ENCODE data around the gene HIPK3.

The HIPK3 gene

GRCh38 chr11:33222052-33222750 lies 35.0 kb upstream of the HIPK3 start:
- Histone ChIP-seq H3K79me2 (ENCODE audit: low read length) (no peaks in the 10 kb centered on the region), H3K4me1 (ENCODE audit: low read length) (peaks cover 15% of the 10 kb centered on the region), H3K27ac (ENCODE audit: low read length) (no peak overlapping the region), H3K36me3 (replicated peaks; ENCODE audit: low read depth, low read length) (no peaks in the 10 kb centered on the region), H3K4me2 (ENCODE audit: low read length) (peak overlapping the region; percentile 19), H4K20me1 (ENCODE audit: insufficient read depth, low read length) (no peaks in the 10 kb centered on the region), H3K27me3 (ENCODE audit: low read depth, low read length) (no peaks in the 10 kb centered on the region), H3K9ac (ENCODE audit: low read length) (no peak overlapping the region), H2AFZ (ENCODE audit: low read depth, low read length) (no peak overlapping the region), H3K4me3 (ENCODE audit: low read length) (no peak overlapping the region), H3K9me3 (ENCODE audit: insufficient read depth, low read length) (no peaks in the 10 kb centered on the region)
- no peak for TF ChIP-seq EZH2phosphoT487 (IDR thresholded peaks at IDR 0.05; ENCODE audit: low read depth)
- no peak for TF ChIP-seq CTCF (IDR thresholded peaks at IDR 0.05; ENCODE audit: low read depth, low read length)

DNA sequence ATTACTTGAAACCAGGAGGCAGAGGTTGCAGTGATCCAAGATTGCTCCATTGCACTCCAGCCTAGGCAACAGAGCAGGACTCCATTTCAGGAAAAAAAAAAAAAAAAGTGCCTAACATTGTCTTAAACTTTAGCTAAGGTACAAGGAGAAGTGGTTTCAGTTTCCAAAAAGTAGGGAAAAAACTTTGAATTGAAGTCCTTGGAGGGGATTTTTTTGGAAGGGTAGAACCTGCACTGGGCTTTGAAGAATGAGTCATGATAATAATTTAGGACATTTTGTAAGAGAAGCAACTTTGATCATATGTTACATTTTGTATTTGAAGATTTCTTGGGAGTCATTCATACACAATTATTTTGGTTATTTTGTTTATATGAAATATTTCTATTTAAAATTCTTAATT lies 31.8 kb upstream of the HIPK3 start:
- Histone ChIP-seq H3K27me3 (ENCODE audit: low read depth, low read length) (no peaks in the 10 kb centered on the region), H4K20me1 (ENCODE audit: insufficient read depth, low read length) (no peaks in the 10 kb centered on the region), H3K9ac (ENCODE audit: low read length) (no peak overlapping the region), H3K36me3 (replicated peaks; ENCODE audit: low read depth, low read length) (no peaks in the 10 kb centered on the region), H3K9me3 (ENCODE audit: insufficient read depth, low read length) (no peaks in the 10 kb centered on the region), H3K4me2 (ENCODE audit: low read length) (no peak overlapping the region), H3K4me1 (ENCODE audit: low read length) (peaks cover 15% of the 10 kb centered on the region), H3K4me3 (ENCODE audit: low read length) (no peak overlapping the region), H2AFZ (ENCODE audit: low read depth, low read length) (no peak overlapping the region), H3K27ac (ENCODE audit: low read length) (no peak overlapping the region), H3K79me2 (ENCODE audit: low read length) (no peaks in the 10 kb centered on the region)
- TF ChIP-seq EZH2phosphoT487 (IDR thresholded peaks at IDR 0.05; ENCODE audit: low read depth) (no peak), CTCF (IDR thresholded peaks at IDR 0.05; ENCODE audit: low read depth, low read length) (no peak)

- Histone ChIP-seq H3K27ac (ENCODE audit: low read length) (no peak overlapping the region), H3K9ac (ENCODE audit: low read length) (no peak overlapping the region), H3K79me2 (ENCODE audit: low read length) (no peaks in the 10 kb centered on the region), H2AFZ (ENCODE audit: low read depth, low read length) (no peak overlapping the region), H3K36me3 (replicated peaks; ENCODE audit: low read depth, low read length) (no peaks in the 10 kb centered on the region), H4K20me1 (ENCODE audit: insufficient read depth, low read length) (no peaks in the 10 kb centered on the region), H3K27me3 (ENCODE audit: low read depth, low read length) (no peaks in the 10 kb centered on the region), H3K4me3 (ENCODE audit: low read length) (no peak overlapping the region), H3K4me1 (ENCODE audit: low read length) (peaks cover 7% of the 10 kb centered on the region), H3K4me2 (ENCODE audit: low read length) (no peak overlapping the region), H3K9me3 (ENCODE audit: insufficient read depth, low read length) (no peaks in the 10 kb centered on the region)
- TF ChIP-seq CTCF (IDR thresholded peaks at IDR 0.05; ENCODE audit: low read depth, low read length): no peak
- no peak for TF ChIP-seq EZH2phosphoT487 (IDR thresholded peaks at IDR 0.05; ENCODE audit: low read depth)
These were observed 29.5 kb upstream of the HIPK3 start for GRCh38 chr11:33227578-33228261.

DNA sequence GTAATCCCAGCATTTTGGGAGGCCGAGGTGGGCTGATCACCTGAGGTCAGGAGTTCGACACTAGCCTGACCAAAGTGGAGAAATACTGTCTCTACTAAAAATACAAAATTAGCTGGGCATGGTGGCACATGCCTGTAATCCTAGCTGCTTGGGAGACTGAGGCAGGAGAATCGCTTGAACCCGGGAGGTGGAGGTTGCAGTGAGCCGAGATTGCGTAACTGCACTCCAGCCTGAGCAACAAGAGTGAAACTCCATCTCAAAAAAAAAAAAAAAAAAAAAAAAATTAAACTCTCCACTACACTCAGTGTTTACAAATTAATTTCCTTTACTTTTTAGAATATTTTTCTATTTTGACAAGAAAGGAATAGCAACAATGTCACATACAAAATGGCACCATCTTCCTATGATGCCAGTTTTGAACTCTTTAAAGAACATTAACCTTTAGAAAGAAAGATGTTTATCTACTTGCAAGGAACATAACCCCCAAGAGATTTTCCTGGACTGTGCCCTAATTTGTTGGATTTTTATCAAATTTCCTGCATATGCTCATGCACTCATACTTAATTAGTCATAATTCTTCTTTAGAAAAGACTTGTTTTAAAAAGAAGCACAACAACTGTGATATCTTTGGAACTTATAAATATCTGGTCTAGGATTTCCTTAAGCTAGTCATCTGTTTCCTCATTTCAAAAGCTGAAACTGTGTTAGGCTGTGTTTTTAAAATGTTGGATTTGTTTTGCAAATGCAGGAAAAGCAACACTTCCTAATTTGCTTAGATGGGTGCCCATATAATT lies 22.6 kb upstream of the HIPK3 start:
- Histone ChIP-seq H2AFZ (ENCODE audit: low read depth, low read length) (no peak overlapping the region), H3K9ac (ENCODE audit: low read length) (no peak overlapping the region), H3K27me3 (ENCODE audit: low read depth, low read length) (no peaks in the 10 kb centered on the region), H3K9me3 (ENCODE audit: insufficient read depth, low read length) (no peaks in the 10 kb centered on the region), H3K4me3 (ENCODE audit: low read length) (no peak overlapping the region), H4K20me1 (ENCODE audit: insufficient read depth, low read length) (no peaks in the 10 kb centered on the region), H3K27ac (ENCODE audit: low read length) (no peak overlapping the region), H3K79me2 (ENCODE audit: low read length) (no peaks in the 10 kb centered on the region), H3K36me3 (replicated peaks; ENCODE audit: low read depth, low read length) (no peaks in the 10 kb centered on the region), H3K4me1 (ENCODE audit: low read length) (peaks cover 5% of the 10 kb centered on the region), H3K4me2 (ENCODE audit: low read length) (no peak overlapping the region)
- no peak for TF ChIP-seq CTCF (IDR thresholded peaks at IDR 0.05; ENCODE audit: low read depth, low read length)
- no peak for TF ChIP-seq EZH2phosphoT487 (IDR thresholded peaks at IDR 0.05; ENCODE audit: low read depth)

All from OCI-LY3 (cell line).